Transverse colon (tissue), 4 donors: ENCODE results near the gene C22orf42. TPM values are rescaled to one million over a fixed set of nuclear protein-coding genes. Genes with fewer than 3 reads are reported as not detected.

Experiments used
- DNase-seq: peaks from one replicate; pipeline ENCODE4 v3.0.0-alpha.2; 2019
- H3K27ac ChIP-seq, 4 donors: fragments of 200-600 bp; sonication (generic); 2 replicates each; pipeline ENCODE4 v1.5.1; 2016 to 2018; ENCODE audit warnings: inconsistent platforms in 4 of 4
- H3K27me3 ChIP-seq: fragments of 200-600 bp; sonication (generic); 2 replicates; pipeline ENCODE4 v1.5.1; 2017; ENCODE audit warnings: inconsistent platforms
- H3K36me3 ChIP-seq, 4 donors: fragments of 200-600 bp; sonication (generic); 2 replicates each; pipeline ENCODE4 v1.5.1; 2017 to 2019; ENCODE audit warnings: inconsistent platforms in 4 of 4
- H3K4me1 ChIP-seq, 4 donors: fragments of 200-600 bp; sonication (generic); 2 replicates each; pipeline ENCODE4 v1.5.1; 2017 to 2020; ENCODE audit warnings: inconsistent platforms in 4 of 4
- H3K4me3 ChIP-seq, 4 donors: fragments of 200-600 bp; sonication (generic); 1 replicate in 1 of 4; 2 replicates in 3 of 4; pipeline versions ENCODE4 v1.5.1 to v1.6.1; 2017 to 2019; ENCODE audit warnings: inconsistent platforms in 4 of 4
- H3K9me3 ChIP-seq, 2 donors: fragments of 200-600 bp; sonication (generic); 2 replicates each; pipeline ENCODE4 v1.5.1; 2017 to 2019; ENCODE audit warnings: inconsistent platforms in 2 of 2
- EP300 ChIP-seq: sonication (generic); formaldehyde crosslinking; IDR thresholded peaks from one replicate; pipeline ENCODE4 v1.6.1; 2017; ENCODE audit warnings: antibody characterized with exemption, low read depth
- WGBS, 2 donors: methylation state at CpG; one replicate each; pipeline ENCODE4 v1.1.5; 2018; ENCODE audit warnings: low coverage in 1 of 2; 5-methylcytosine and 5-hydroxymethylcytosine counted together
- in situ Hi-C, 4 donors: fragments of 200-750 bp; cut with MboI; loops; one replicate each; pipeline versions ENCODE4 v1.15.0 to v1.15.1; 2017; ENCODE audit warnings: low sequenced_read_pairs in 3 of 4, low pct_ligation_motif_present in 1 of 4, low pct_unique_long_range_greater_than_20kb in 1 of 4
- intact Hi-C: fragments of 100-400 bp; cut with DNase I; formaldehyde crosslinking; loops from one replicate; pipeline ENCODE4 v1.15.1; 2023; ENCODE audit warnings: low total_unique reads
- small RNA-seq, 4 donors: library from RNA; depleted of rRNA; stranded (forward); fragments of <200 nt; gene quantifications; one replicate each; pipeline ENCODE3, GENCODE V24; 2016
- total RNA-seq, 4 donors: library from RNA; depleted of rRNA; stranded (reverse); fragments of >200 nt; gene quantifications; one replicate each; pipeline ENCODE4 v1.1.0, GENCODE V29; 2016

Gene C22orf42
- total RNA-seq, 4 donors from 2014 or later, result not detected

- in situ Hi-C loops, result loop anchor here in 2 of 4 donors (10.0 kb wide), 1 partner anchor 164 kb away; no protein-coding TSS in a partner anchor
- TF ChIP-seq EP300, result no peak
Observed at GRCh38 chr22:32100711-32101110, 58.4 kb downstream of the C22orf42 start.

More at GRCh38 chr22:32100711-32101110, 58.4 kb downstream of the C22orf42 start:
- Histone ChIP-seq H3K9me3 (no peaks in the 10 kb centered on the region), H3K4me3 (no peak overlapping the region), H3K27ac (no peak overlapping the region), H3K36me3 (no peaks in the 10 kb centered on the region), H3K4me1 (no peaks in the 10 kb centered on the region), H3K27me3 (no peaks in the 10 kb centered on the region)
- WGBS, 2 donors, result 48% methylated on average over 1 of the region's 1 CpG; no CpG with 5 or more reads in 1 of the 2 donors
- intact Hi-C loops, result no loop called here
- DNase-seq, result no peak

Small RNA genes within 50 kb of the gene (small RNA-seq; reads per million reads assigned to genes)
- gene AP1B1P2, result 0 reads per million in 4 donors
- 0 reads per million in 4 donors for gene RF02171

Other genes with a start within 250 kb of the C22orf42 start
- 100 to 1,000 TPM in 2 of 4 donors, 10 to 100 TPM in 2; 83.7 to 155 (median 109) TPM for gene YWHAH, start 214.8 kb downstream of the C22orf42 start, total RNA-seq
- gene SLC5A1, start 116.0 kb downstream of the C22orf42 start, total RNA-seq, result 100 to 1,000 TPM in 2 of 4 donors, 10 to 100 TPM in 2; 25.5 to 145 (median 83.2) TPM
- gene RFPL2, start 45.8 kb upstream of the C22orf42 start, total RNA-seq, result not detected
- gene SLC5A4, start 96.0 kb upstream of the C22orf42 start, total RNA-seq, result under 1 TPM in 1 of 4 donors, not detected in 3; 0.41 TPM
- gene RFPL3, start 198.6 kb upstream of the C22orf42 start, total RNA-seq, result not detected